B cell (primary cell): ENCODE data around the gene PGAP6.

Experiments
- EZH2 ChIP-seq: IDR thresholded peaks from 2 replicates; pipeline ENCODE4 v1.6.1; 2012; ENCODE audit warnings: borderline replicate concordance, low read depth, mild to moderate bottlenecking, moderate library complexity, low read length; ENCODE audit not compliant: insufficient read depth, poor library complexity, severe bottlenecking
- TF ChIP-seq, protein P1 (sequence below): fragments of 200-600 bp; IDR thresholded peaks from one replicate; pipeline ENCODE4 v1.8.0; 2022; ENCODE audit warnings: antibody characterized with exemption, mild to moderate bottlenecking

DNA sequence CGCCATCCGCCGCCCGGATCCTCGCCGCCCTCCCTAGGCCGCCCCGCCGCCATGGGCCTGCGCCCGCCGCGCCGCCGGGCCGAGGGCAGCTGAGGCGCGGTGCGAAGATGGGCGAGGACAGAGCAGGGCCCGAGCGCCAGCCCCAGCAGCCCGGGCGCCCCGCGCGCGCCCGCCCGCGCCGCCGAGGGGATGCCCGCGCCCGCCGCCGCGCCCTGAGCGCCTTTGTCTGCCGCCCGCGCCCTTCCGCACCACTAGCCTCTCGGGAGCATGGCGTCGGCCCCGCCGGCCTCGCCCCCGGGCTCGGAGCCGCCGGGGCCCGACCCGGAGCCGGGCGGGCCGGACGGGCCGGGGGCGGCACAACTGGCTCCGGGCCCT lies 43.9 kb upstream of the PGAP6 start:
- TF ChIP-seq, protein P1, sequence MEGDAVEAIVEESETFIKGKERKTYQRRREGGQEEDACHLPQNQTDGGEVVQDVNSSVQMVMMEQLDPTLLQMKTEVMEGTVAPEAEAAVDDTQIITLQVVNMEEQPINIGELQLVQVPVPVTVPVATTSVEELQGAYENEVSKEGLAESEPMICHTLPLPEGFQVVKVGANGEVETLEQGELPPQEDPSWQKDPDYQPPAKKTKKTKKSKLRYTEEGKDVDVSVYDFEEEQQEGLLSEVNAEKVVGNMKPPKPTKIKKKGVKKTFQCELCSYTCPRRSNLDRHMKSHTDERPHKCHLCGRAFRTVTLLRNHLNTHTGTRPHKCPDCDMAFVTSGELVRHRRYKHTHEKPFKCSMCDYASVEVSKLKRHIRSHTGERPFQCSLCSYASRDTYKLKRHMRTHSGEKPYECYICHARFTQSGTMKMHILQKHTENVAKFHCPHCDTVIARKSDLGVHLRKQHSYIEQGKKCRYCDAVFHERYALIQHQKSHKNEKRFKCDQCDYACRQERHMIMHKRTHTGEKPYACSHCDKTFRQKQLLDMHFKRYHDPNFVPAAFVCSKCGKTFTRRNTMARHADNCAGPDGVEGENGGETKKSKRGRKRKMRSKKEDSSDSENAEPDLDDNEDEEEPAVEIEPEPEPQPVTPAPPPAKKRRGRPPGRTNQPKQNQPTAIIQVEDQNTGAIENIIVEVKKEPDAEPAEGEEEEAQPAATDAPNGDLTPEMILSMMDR, result no peak
- TF ChIP-seq EZH2, result no peak
